GM21447 (cell line): ENCODE results near the gene KLHL11.
A peak's percentile ranks its signal among the peaks of the same experiment; 100 is the strongest.
"Not testable (repeated sequence)": the region's sequence is repeated elsewhere in the genome, so short reads cannot be mapped to it uniquely, and the experiment has no call there.

Source experiments
- ATAC-seq: cut with Tn5 transposase; IDR thresholded peaks from one replicate; pipeline ENCODE4 v1.9.1; 2021; ENCODE audit not compliant: unreplicated experiment

Gene KLHL11

GRCh38 chr17:41840781-41841180 is 24.4 kb downstream of the KLHL11 start:
- ATAC-seq, result not testable (repeated sequence)

GRCh38 chr17:41839448-41839847 is 25.8 kb downstream of the KLHL11 start:
- ATAC-seq, result not testable (repeated sequence)

GRCh38 chr17:41837761-41838538 is 27.3 kb downstream of the KLHL11 start, which contains the start of gene KLHL10:
Gene KLHL10, plus strand, starts transcription at chr17:41837825. Its CDS starts 108 bp downstream, at chr17:41837933.
- ATAC-seq, result no peak

GRCh38 chr17:41836550-41837196 is 28.6 kb downstream of the KLHL11 start:
- no peak for ATAC-seq

- ATAC-seq, result peak; percentile 55
Measured at GRCh38 chr17:41835800-41836549, 29.2 kb downstream of the KLHL11 start, which contains the start of gene NT5C3B. Gene NT5C3B, minus strand, starts transcription at chr17:41836232. Its CDS starts 39 bp downstream, at chr17:41836193.

- no peak for ATAC-seq
Measured at GRCh38 chr17:41835214-41835799, 29.9 kb downstream of the KLHL11 start.

GRCh38 chr17:41829961-41830360 is 35.3 kb downstream of the KLHL11 start:
- not testable (repeated sequence) for ATAC-seq

- no peak for ATAC-seq
Measured at GRCh38 chr17:41825175-41825845, 39.9 kb downstream of the KLHL11 start.

- no peak for ATAC-seq
Measured at GRCh38 chr17:41824086-41824485, 41.1 kb downstream of the KLHL11 start.

GRCh38 chr17:41823580-41823979 is 41.6 kb downstream of the KLHL11 start:
- no peak for ATAC-seq

- ATAC-seq, result no peak
Measured at GRCh38 chr17:41823141-41823524, 42.1 kb downstream of the KLHL11 start.

GRCh38 chr17:41822216-41823140 is 42.7 kb downstream of the KLHL11 start:
- ATAC-seq, result no peak

- no peak for ATAC-seq
Measured at GRCh38 chr17:41821776-41822175, 43.4 kb downstream of the KLHL11 start.

GRCh38 chr17:41818024-41818423 is 47.2 kb downstream of the KLHL11 start:
- ATAC-seq, result no peak

- no peak for ATAC-seq
Measured at GRCh38 chr17:41816637-41817320, 48.4 kb downstream of the KLHL11 start.

GRCh38 chr17:41814195-41814594 is 51.0 kb downstream of the KLHL11 start:
- no peak for ATAC-seq

- ATAC-seq, result no peak
Measured at GRCh38 chr17:41813699-41814124, 51.5 kb downstream of the KLHL11 start.

- no peak for ATAC-seq
Measured at GRCh38 chr17:41813152-41813680, 52.0 kb downstream of the KLHL11 start.
